Central memory CD8-positive, alpha-beta T cell (primary cell): Measurements from ENCODE around the gene ABCC3.

Source experiments
- ATAC-seq: fragments of 150-1000 bp; cut with Tn5 transposase; replicated peaks from 2 replicates; pipeline ENCODE4 v1.10.0; 2022; ENCODE audit warnings: mild to moderate bottlenecking, moderate FRiP score, moderate number of reproducible peaks; ENCODE audit not compliant: poor library complexity, severe bottlenecking; ENCODE audit errors: extremely low read depth
- DNase-seq, 2 donors: peaks; one replicate each; pipeline ENCODE4 v3.0.0; 2021; ENCODE audit warnings: low spot score in 2 of 2
- H3K27ac Mint-ChIP-seq: one replicate; pipeline ENCODE4 v1.8.0; 2022; ENCODE audit warnings: low read depth, mild to moderate bottlenecking, moderate library complexity, mixed read lengths
- H3K27me3 Mint-ChIP-seq: one replicate; pipeline ENCODE4 v1.8.0; 2022; ENCODE audit warnings: mixed read lengths
- H3K36me3 Mint-ChIP-seq: one replicate; pipeline ENCODE4 v1.8.0; 2022; ENCODE audit warnings: mild to moderate bottlenecking, moderate library complexity, mixed read lengths; ENCODE audit not compliant: insufficient read depth
- H3K4me1 Mint-ChIP-seq: one replicate; pipeline ENCODE4 v1.8.0; 2022; ENCODE audit warnings: mixed read lengths
- H3K4me3 Mint-ChIP-seq: one replicate; pipeline ENCODE4 v1.8.0; 2022; ENCODE audit warnings: mild to moderate bottlenecking, moderate library complexity, mixed read lengths
- H3K9me3 Mint-ChIP-seq: one replicate; pipeline ENCODE4 v1.8.0; 2022; ENCODE audit warnings: mixed read lengths

Gene ABCC3

GRCh38 chr17:50612281-50612680 lies 22.4 kb upstream of the ABCC3 start:
- H3K27me3 Mint-ChIP-seq, result peaks cover 50% of the 10 kb centered on the region
- H3K4me3 Mint-ChIP-seq, result no peak overlapping the region
- no peak for ATAC-seq

DNA sequence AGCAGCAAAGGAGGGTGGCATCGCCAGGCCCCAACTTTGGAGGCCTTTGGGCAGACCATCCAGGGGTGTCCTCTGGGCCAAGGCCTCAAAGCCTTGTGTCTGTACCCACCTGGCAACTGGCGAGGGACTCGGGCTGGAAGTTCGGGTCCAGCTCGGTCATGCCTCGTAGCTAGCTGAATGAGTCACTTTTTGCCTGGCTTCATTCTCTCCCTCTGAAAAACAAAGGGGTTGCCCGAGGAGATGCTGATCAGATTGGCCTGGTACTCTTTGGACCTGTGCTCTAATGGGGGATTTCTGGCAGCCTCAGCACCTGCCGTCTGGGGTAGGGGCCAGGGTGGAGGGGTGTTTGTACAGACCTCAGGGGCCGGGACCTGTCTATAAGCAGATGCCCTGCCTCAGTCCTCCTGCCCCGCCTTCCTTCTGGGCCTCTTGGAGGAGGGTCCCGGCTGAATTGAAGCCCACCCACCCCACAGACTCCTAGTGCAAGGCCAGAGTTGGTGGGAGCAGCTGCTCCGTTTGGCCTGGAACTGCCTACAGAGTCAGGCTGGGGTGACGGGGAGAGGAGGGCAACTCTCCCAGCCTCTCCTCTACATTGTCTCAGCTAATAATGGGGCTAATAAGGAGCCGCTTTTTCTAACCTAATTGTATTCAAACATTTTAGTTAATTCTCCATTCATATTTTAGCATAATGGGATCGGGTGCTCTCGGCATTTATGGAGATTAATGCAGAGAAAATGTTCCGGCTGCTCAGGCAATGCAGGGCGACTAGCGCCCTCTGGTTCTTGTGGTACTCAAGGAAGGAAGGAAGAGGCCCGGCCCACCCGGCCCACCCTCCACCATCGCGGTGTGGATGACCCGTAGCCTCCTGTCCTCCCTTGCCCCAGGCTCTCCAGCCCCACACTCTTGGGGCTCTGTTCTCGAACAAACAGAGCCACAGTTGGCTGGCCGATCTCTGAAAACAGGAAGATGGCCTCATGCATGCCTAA lies 21.4 kb upstream of the ABCC3 start:
- DNase-seq (no peak), ATAC-seq (no peak)
- H3K9me3 Mint-ChIP-seq, result no peaks in the 10 kb centered on the region
- H3K4me1 Mint-ChIP-seq, result peaks cover 10% of the 10 kb centered on the region
- H3K36me3 Mint-ChIP-seq, result peaks cover 2% of the 10 kb centered on the region
- H3K27me3 Mint-ChIP-seq, result peaks cover 50% of the 10 kb centered on the region
- no peak overlapping the region for H3K4me3 Mint-ChIP-seq
- no peak overlapping the region for H3K27ac Mint-ChIP-seq

More at GRCh38 chr17:50612281-50612680, 22.4 kb upstream of the ABCC3 start:
- H3K27ac Mint-ChIP-seq, result no peak overlapping the region
- H3K36me3 Mint-ChIP-seq, result peaks cover 2% of the 10 kb centered on the region
- no peak for DNase-seq
- H3K9me3 Mint-ChIP-seq, result no peaks in the 10 kb centered on the region
- peaks cover 10% of the 10 kb centered on the region for H3K4me1 Mint-ChIP-seq

- no peaks in the 10 kb centered on the region for H3K9me3 Mint-ChIP-seq
- DNase-seq, result no peak
- peaks cover 10% of the 10 kb centered on the region for H3K4me1 Mint-ChIP-seq
- H3K27ac Mint-ChIP-seq, result peak overlapping the region; percentile 66
- H3K4me3 Mint-ChIP-seq, result no peak overlapping the region
- no peaks in the 10 kb centered on the region for H3K36me3 Mint-ChIP-seq
- peaks cover 37% of the 10 kb centered on the region for H3K27me3 Mint-ChIP-seq
- ATAC-seq, result no peak
Measured at GRCh38 chr17:50614471-50615051, 20.1 kb upstream of the ABCC3 start.

DNA sequence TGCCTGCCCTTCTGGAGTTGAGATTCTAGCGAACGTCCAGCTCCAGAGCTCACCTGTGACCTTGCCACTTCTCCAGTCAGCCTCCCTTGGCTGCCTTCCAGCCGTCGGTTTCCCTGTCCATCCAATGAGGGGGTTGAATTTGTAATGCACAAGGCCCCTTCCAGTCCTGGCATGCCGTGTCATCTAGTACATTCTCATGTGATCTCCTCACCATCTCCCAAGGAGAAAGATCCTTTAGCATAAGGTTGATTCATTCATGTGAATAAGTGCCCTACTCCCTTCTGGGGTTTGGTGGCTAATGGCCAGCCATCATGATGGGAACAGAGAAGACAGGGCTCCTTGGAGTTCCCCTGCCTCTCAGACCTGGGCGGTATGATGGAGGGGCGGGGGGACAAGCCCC lies 18.9 kb upstream of the ABCC3 start:
- Mint-ChIP-seq H3K4me1 (peaks cover 10% of the 10 kb centered on the region), H3K4me3 (no peak overlapping the region), H3K27ac (no peak overlapping the region), H3K36me3 (no peaks in the 10 kb centered on the region), H3K27me3 (peaks cover 31% of the 10 kb centered on the region), H3K9me3 (no peaks in the 10 kb centered on the region)
- ATAC-seq, result no peak
- no peak for DNase-seq

DNA sequence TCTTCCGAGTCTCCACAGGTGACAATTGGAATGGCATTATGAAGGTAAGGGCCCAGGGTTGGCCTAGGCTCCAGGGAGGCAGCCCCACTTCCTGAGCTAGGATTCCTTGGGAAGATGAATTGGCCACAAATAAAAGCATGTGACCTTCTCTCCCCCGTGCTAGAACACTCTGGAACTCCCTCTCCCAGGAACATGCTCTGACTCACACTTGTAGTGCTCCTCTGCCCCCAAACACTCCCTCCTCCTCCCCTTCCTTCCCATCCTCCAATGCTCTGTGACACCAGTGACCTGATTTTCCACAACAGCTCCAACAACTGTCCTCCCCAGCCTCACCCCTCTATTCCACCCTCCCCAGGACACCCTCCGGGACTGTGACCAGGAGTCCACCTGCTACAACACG lies 16.4 kb upstream of the ABCC3 start:
- Mint-ChIP-seq H3K4me3 (no peak overlapping the region), H3K27ac (no peak overlapping the region), H3K36me3 (no peaks in the 10 kb centered on the region), H3K27me3 (peaks cover 38% of the 10 kb centered on the region), H3K9me3 (no peaks in the 10 kb centered on the region), H3K4me1 (peaks cover 10% of the 10 kb centered on the region)
- ATAC-seq (no peak), DNase-seq (no peak)

DNA sequence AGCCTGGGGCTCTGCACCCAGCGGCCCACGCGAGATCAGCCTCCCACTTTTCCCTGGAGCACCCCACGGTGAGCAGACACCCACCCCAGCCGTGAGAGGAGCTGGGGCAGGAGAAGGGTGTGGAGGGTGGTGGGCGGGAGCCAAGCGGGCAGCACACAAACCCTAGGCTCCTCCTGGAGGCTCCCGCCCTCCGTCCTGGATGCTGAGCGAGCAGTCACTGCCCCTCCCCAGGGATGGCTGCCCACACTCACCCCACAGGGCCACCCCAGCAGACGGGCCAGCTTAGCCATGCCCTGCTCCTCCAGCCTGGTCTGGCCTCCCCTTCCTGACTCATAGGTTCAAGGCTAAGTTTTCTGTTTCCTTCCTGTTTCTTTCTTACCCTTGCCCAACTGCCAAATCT lies 15.7 kb upstream of the ABCC3 start:
- no peak overlapping the region for H3K4me3 Mint-ChIP-seq
- H3K36me3 Mint-ChIP-seq, result no peaks in the 10 kb centered on the region
- H3K9me3 Mint-ChIP-seq, result no peaks in the 10 kb centered on the region
- H3K27me3 Mint-ChIP-seq, result peaks cover 44% of the 10 kb centered on the region
- H3K27ac Mint-ChIP-seq, result no peak overlapping the region
- H3K4me1 Mint-ChIP-seq, result peaks cover 9% of the 10 kb centered on the region
- DNase-seq (no peak), ATAC-seq (no peak)

- Mint-ChIP-seq H3K27ac (no peak overlapping the region), H3K4me1 (peaks cover 4% of the 10 kb centered on the region), H3K9me3 (no peaks in the 10 kb centered on the region), H3K4me3 (no peak overlapping the region), H3K36me3 (no peaks in the 10 kb centered on the region), H3K27me3 (peaks cover 44% of the 10 kb centered on the region)
- DNase-seq (no peak), ATAC-seq (no peak)
Measured at GRCh38 chr17:50619489-50619888, 15.2 kb upstream of the ABCC3 start.

DNA sequence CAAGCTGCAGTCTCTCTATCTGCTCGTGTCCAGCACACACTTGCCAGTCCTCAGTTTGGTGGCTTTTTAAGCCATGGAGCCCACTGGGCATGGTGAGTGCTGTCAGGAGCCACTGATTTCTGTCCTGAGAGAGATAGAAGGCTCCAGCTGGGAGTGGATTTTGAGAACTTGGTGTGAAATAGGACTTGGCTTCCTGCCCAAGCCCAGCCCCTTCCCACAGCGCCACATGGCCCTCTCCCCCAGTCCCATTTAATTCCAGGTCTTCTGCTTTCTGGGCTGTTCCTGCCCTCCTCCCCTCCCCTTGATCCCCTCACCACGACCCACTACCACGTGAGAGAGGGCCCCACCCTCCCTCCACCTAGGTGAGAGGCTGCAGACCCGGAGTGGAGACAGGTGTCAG lies 14.4 kb upstream of the ABCC3 start:
- H3K9me3 Mint-ChIP-seq, result no peaks in the 10 kb centered on the region
- peaks cover 48% of the 10 kb centered on the region for H3K27me3 Mint-ChIP-seq
- H3K36me3 Mint-ChIP-seq, result no peaks in the 10 kb centered on the region
- H3K4me3 Mint-ChIP-seq, result no peak overlapping the region
- no peak overlapping the region for H3K27ac Mint-ChIP-seq
- ATAC-seq (no peak), DNase-seq (no peak)
- H3K4me1 Mint-ChIP-seq, result no peaks in the 10 kb centered on the region

GRCh38 chr17:50620858-50621257 lies 13.8 kb upstream of the ABCC3 start:
- Mint-ChIP-seq H3K36me3 (no peaks in the 10 kb centered on the region), H3K4me3 (no peak overlapping the region), H3K27me3 (peaks cover 54% of the 10 kb centered on the region), H3K9me3 (no peaks in the 10 kb centered on the region), H3K27ac (no peak overlapping the region), H3K4me1 (no peaks in the 10 kb centered on the region)
- ATAC-seq, result no peak
- no peak for DNase-seq

DNA sequence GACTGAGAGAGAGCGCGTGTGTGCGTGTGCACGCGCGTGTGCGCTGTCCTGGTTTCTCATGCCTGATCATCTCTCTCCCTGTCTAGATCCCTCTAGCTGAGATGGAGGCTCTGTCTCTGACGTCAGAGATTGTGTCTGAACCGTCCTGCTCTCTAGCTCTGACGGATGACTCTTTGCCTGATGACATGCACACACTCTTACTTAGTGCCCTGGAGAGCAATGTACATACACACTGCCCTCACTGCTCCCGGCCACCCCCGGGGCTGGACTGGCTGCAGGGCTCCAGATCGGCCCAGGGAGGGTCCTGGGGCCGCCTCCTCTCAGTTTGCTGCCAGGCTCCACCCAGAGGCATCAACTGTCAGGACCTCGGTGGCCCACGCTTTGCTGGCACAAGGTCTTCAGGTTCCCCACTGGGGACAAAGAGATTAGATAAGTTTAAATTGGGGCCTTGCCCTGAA lies 13.1 kb upstream of the ABCC3 start:
- Mint-ChIP-seq H3K4me1 (no peaks in the 10 kb centered on the region), H3K27me3 (peaks cover 61% of the 10 kb centered on the region), H3K9me3 (no peaks in the 10 kb centered on the region), H3K36me3 (no peaks in the 10 kb centered on the region), H3K4me3 (no peak overlapping the region), H3K27ac (no peak overlapping the region)
- ATAC-seq, result no peak
- DNase-seq, result no peak

DNA sequence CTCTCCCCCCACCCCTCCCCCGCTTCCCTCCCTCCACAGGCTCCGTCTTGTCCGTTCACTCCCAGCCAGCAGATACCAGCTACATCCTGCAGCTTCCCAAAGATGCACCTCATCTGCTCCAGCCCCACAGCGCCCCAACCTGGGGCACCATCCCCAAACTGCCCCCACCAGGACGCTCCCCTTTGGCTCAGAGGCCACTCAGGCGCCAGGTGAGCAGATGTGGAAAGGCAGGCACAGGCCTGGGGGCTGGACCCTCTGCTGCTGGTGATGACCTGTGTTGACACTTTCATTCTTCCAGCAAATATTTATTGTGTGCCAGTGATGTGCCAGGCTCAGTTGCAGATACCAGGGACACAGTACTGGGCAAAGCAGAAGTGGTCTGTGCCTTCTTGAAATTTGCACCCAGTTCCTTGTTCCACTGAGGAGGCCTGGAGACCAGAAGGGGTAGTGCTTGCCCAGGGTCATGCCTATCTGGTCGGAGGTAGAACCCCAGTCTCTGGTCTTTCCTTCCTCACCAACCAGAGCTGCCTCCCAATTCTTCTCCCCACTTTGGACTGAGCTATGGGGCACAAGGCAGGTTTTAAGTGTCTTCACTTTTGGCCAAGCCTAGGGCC lies 10.3 kb upstream of the ABCC3 start:
- peaks cover 5% of the 10 kb centered on the region for H3K4me1 Mint-ChIP-seq
- DNase-seq (no peak), ATAC-seq (no peak)
- H3K9me3 Mint-ChIP-seq, result no peaks in the 10 kb centered on the region
- H3K27ac Mint-ChIP-seq, result no peak overlapping the region
- no peak overlapping the region for H3K4me3 Mint-ChIP-seq
- H3K36me3 Mint-ChIP-seq, result no peaks in the 10 kb centered on the region
- H3K27me3 Mint-ChIP-seq, result peaks cover 90% of the 10 kb centered on the region

DNA sequence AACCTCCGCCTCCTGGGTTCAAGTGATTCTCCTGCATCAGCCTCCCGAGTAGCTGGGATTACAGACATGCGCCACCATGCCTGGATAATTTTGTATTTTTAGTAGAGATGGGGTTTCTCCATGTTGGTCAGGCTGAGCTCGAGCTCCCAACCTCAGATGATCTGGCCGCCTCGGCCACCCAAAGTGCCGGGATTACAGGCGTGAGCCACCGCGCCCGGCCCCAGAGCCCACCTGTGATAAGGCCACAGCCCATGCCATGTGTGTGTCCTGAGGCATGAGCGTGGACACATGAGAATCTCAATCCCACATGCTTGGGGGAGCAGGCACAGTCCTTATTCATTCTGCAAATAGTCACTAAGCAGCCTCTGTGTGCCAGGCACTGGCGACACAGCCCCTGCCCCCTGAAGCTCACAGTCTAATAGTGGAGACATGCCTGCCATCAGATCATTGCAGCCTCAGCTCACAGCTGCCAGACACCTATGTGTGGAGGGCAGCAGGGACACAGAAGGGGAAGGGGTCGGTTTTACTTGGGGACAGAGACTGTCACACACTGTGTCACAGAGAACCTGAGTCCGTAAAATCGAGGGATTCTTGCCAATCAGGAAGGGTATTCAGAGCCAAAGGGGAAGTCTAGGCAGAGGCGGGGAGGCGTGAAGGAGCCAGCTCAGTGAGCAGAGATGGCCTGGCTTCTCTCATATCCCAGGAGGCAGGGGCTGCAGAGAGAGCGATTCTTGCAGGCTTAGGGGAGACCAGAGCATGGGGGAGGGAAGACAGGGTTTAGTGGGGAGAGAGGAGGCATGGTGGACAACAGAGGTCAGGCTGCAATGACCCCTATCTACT lies 9.4 kb upstream of the ABCC3 start:
- ATAC-seq, result no peak
- Mint-ChIP-seq H3K4me3 (no peak overlapping the region), H3K27ac (no peak overlapping the region), H3K36me3 (no peaks in the 10 kb centered on the region), H3K4me1 (peaks cover 5% of the 10 kb centered on the region), H3K27me3 (peaks cover 97% of the 10 kb centered on the region), H3K9me3 (no peaks in the 10 kb centered on the region)
- no peak for DNase-seq
